Sigmoid colon (tissue), 4 donors: ENCODE measurements around the gene NYNRIN.
A peak's percentile ranks its signal among the peaks of the same experiment; 100 is the strongest.

ENCODE experiments used
- POLR2AphosphoS5 ChIP-seq, 4 donors: sonication (generic); formaldehyde crosslinking; IDR thresholded peaks; one replicate each; pipeline ENCODE4 v1.6.1; 2017; ENCODE audit warnings: antibody characterized with exemption in 4 of 4
- TF ChIP-seq, protein P1 (sequence below), 4 experiments: fragments of 450-650 bp in 3 of 4; fragments of 200-600 bp in 1 of 4; IDR thresholded peaks; one replicate each; pipeline ENCODE4 v1.5.1; 2016 to 2019; ENCODE audit warnings: antibody characterized with exemption in 4 of 4, mild to moderate bottlenecking in 3 of 4, moderate library complexity in 2 of 4

- TF ChIP-seq, protein P1, sequence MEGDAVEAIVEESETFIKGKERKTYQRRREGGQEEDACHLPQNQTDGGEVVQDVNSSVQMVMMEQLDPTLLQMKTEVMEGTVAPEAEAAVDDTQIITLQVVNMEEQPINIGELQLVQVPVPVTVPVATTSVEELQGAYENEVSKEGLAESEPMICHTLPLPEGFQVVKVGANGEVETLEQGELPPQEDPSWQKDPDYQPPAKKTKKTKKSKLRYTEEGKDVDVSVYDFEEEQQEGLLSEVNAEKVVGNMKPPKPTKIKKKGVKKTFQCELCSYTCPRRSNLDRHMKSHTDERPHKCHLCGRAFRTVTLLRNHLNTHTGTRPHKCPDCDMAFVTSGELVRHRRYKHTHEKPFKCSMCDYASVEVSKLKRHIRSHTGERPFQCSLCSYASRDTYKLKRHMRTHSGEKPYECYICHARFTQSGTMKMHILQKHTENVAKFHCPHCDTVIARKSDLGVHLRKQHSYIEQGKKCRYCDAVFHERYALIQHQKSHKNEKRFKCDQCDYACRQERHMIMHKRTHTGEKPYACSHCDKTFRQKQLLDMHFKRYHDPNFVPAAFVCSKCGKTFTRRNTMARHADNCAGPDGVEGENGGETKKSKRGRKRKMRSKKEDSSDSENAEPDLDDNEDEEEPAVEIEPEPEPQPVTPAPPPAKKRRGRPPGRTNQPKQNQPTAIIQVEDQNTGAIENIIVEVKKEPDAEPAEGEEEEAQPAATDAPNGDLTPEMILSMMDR (IDR thresholded peaks at IDR 0.05), result no peak
- TF ChIP-seq POLR2AphosphoS5 (IDR thresholded peaks at IDR 0.05), result peak; percentile 12 to 71 (median 39)
Observed at GRCh38 chr14:24368562-24369252, 30.1 kb upstream of the NYNRIN start.
